ENCODE results near the gene SULT1C3.

The SULT1C3 gene

GRCh38 chr2:108297436-108298141 lies 57.8 kb downstream of the SULT1C3 start:
- Histone ChIP-seq H3K9me3 (ENCODE audit: control insufficient read depth, low read length) (no peaks in the 10 kb centered on the region), H3K4me1 (no peaks in the 10 kb centered on the region), H3K36me3 (ENCODE audit: control insufficient read depth, insufficient read depth, low read length) (no peaks in the 10 kb centered on the region), H3K4me3 (ENCODE audit: low read depth, low read length) (no peak overlapping the region), H3K27me3 (ENCODE audit: control insufficient read depth, insufficient read depth, low read length) (no peaks in the 10 kb centered on the region), H3K79me2 (no peaks in the 10 kb centered on the region), H3K9ac (no peak overlapping the region), H3K4me2 (ENCODE audit: low read length) (no peak overlapping the region), H2AFZ (no peak overlapping the region), H3K27ac (no peak overlapping the region)
- TF ChIP-seq, protein P1, sequence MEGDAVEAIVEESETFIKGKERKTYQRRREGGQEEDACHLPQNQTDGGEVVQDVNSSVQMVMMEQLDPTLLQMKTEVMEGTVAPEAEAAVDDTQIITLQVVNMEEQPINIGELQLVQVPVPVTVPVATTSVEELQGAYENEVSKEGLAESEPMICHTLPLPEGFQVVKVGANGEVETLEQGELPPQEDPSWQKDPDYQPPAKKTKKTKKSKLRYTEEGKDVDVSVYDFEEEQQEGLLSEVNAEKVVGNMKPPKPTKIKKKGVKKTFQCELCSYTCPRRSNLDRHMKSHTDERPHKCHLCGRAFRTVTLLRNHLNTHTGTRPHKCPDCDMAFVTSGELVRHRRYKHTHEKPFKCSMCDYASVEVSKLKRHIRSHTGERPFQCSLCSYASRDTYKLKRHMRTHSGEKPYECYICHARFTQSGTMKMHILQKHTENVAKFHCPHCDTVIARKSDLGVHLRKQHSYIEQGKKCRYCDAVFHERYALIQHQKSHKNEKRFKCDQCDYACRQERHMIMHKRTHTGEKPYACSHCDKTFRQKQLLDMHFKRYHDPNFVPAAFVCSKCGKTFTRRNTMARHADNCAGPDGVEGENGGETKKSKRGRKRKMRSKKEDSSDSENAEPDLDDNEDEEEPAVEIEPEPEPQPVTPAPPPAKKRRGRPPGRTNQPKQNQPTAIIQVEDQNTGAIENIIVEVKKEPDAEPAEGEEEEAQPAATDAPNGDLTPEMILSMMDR (IDR thresholded peaks at IDR 0.05) = no peak

GRCh38 chr2:108301558-108301957 lies 61.8 kb downstream of the SULT1C3 start:
- H3K9me3 ChIP-seq (ENCODE audit: control insufficient read depth, low read length) = no peaks in the 10 kb centered on the region
- H3K4me1 ChIP-seq = no peaks in the 10 kb centered on the region
- no peaks in the 10 kb centered on the region for H3K27me3 ChIP-seq (ENCODE audit: control insufficient read depth, insufficient read depth, low read length)
- no peak overlapping the region for H3K4me3 ChIP-seq (ENCODE audit: low read depth, low read length)
- no peak overlapping the region for H2AFZ ChIP-seq
- H3K9ac ChIP-seq = no peak overlapping the region
- H3K4me2 ChIP-seq (ENCODE audit: low read length) = no peak overlapping the region
- TF ChIP-seq, protein P1 (IDR thresholded peaks at IDR 0.05) = no peak
- no peaks in the 10 kb centered on the region for H3K79me2 ChIP-seq
- H3K36me3 ChIP-seq (ENCODE audit: control insufficient read depth, insufficient read depth, low read length) = no peaks in the 10 kb centered on the region
- no peak overlapping the region for H3K27ac ChIP-seq

GRCh38 chr2:108304975-108305374 lies 65.2 kb downstream of the SULT1C3 start:
- H3K4me1 ChIP-seq = no peaks in the 10 kb centered on the region
- H3K79me2 ChIP-seq = no peaks in the 10 kb centered on the region
- no peak overlapping the region for H3K27ac ChIP-seq
- H3K9ac ChIP-seq = no peak overlapping the region
- TF ChIP-seq, protein P1 (IDR thresholded peaks at IDR 0.05) = no peak
- no peak overlapping the region for H3K4me2 ChIP-seq (ENCODE audit: low read length)
- no peak overlapping the region for H2AFZ ChIP-seq
- no peak overlapping the region for H3K4me3 ChIP-seq (ENCODE audit: low read depth, low read length)
- no peaks in the 10 kb centered on the region for H3K9me3 ChIP-seq (ENCODE audit: control insufficient read depth, low read length)
- no peaks in the 10 kb centered on the region for H3K36me3 ChIP-seq (ENCODE audit: control insufficient read depth, insufficient read depth, low read length)
- no peaks in the 10 kb centered on the region for H3K27me3 ChIP-seq (ENCODE audit: control insufficient read depth, insufficient read depth, low read length)

DNA sequence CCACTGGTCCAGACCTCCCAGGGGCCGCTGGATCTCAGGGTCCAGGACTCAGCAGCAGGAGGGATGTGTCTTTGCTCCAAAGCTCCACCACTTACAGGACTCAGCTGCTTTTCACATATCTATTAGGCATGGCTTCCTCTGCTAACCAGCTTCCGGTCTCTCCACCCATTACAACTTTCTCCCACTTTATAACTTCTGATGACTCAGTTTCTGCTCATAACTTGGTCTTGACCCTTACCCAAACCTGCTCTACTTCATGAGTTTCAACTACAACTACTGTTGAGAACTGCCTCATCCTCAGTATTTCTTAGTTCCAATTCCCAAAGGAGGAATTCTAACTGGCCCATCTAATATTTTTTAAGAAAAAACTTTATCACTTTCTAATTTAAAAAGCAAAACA lies 66.1 kb downstream of the SULT1C3 start:
- H3K27ac ChIP-seq = no peak overlapping the region
- no peak overlapping the region for H3K4me3 ChIP-seq (ENCODE audit: low read depth, low read length)
- H3K9me3 ChIP-seq (ENCODE audit: control insufficient read depth, low read length) = no peaks in the 10 kb centered on the region
- TF ChIP-seq, protein P1 (IDR thresholded peaks at IDR 0.05) = no peak
- no peaks in the 10 kb centered on the region for H3K4me1 ChIP-seq
- H3K27me3 ChIP-seq (ENCODE audit: control insufficient read depth, insufficient read depth, low read length) = no peaks in the 10 kb centered on the region
- H3K4me2 ChIP-seq (ENCODE audit: low read length) = no peak overlapping the region
- H3K79me2 ChIP-seq = no peaks in the 10 kb centered on the region
- H3K9ac ChIP-seq = no peak overlapping the region
- H3K36me3 ChIP-seq (ENCODE audit: control insufficient read depth, insufficient read depth, low read length) = no peaks in the 10 kb centered on the region
- H2AFZ ChIP-seq = no peak overlapping the region

DNA sequence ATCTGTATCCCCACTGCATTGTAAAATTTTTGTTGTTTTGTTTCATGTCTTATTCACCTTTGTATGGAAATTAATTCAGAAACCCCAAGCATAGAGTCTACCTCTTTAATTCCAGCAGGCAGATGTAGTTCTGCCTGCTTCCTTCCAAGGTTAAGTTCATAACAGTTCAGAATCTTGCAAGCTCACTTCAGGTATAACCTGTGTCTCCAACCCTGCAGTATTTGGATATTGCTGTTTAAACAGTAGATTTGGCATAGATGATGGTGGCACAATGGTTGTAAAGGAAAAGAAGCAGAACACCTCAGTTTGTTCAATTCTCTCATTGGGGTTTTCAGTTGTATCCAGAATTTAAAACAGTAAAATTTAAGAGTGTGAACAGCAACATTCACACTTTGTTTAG lies 70.1 kb downstream of the SULT1C3 start:
- Histone ChIP-seq H3K79me2 (no peaks in the 10 kb centered on the region), H3K4me1 (no peaks in the 10 kb centered on the region), H3K9me3 (ENCODE audit: control insufficient read depth, low read length) (no peaks in the 10 kb centered on the region), H3K36me3 (ENCODE audit: control insufficient read depth, insufficient read depth, low read length) (no peaks in the 10 kb centered on the region), H3K27me3 (ENCODE audit: control insufficient read depth, insufficient read depth, low read length) (no peaks in the 10 kb centered on the region), H3K27ac (no peak overlapping the region), H2AFZ (no peak overlapping the region), H3K9ac (no peak overlapping the region), H3K4me2 (ENCODE audit: low read length) (no peak overlapping the region), H3K4me3 (ENCODE audit: low read depth, low read length) (no peak overlapping the region)
- TF ChIP-seq, protein P1 (IDR thresholded peaks at IDR 0.05) = no peak
